ENCODE results near the gene NFIA.

The NFIA gene

DNA sequence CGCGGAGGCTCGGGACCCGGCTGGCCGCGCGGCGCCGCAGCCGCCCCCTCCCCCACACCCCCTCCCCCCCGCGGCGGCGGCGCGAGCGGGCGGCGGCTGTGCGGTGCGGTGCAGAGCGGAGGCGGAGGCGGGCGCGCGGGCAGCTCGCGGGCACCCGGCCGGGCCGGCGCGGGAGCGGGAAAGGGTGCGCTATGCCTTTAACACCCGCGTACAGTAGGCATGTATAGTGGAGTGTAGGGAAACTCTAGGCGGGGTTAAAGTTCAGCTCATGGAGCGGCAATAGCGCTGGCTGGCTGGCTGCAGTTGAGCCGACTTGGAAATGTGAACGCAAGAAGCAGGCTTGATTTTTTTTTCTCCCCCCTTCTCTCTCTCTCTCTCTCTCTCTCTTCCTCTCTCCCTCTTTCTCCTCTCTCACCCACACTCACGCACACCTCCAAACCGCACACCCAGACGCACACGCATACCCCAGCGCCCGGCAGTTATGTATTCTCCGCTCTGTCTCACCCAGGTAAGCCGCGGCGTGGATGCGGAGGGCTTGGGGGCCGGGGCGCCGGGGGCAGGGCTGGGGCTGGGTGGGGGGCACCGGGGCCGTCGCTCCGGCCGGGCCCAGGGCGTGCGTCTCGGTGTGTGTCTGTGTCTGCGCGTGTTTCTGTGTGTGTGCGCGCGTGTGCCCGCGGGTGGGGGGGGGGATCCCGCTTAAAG, at the start of gene NFIA:
Gene NFIA (plus strand): TSS at position 251 of the 702 bp plus-strand sequence.
- no peak for DNase-seq

DNA sequence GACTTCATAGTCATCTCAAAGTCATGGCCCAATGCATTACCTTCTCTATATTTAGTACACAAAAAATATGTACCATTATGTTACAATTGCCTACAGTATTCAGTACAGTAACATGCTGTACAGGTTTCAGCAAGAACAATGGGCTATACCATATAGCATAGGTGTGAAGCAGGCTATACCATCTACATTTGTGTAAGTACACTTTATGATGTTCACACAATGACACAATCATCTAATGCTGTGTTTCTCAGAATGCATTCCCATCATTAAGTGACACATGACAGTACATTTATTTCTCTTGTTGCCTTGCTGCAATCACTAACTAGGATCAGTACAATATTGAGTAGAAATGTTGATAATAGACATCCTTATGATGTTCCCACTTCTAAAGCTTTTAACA, 46.5 kb upstream of the NFIA start:
- DNase-seq: no peak

DNA sequence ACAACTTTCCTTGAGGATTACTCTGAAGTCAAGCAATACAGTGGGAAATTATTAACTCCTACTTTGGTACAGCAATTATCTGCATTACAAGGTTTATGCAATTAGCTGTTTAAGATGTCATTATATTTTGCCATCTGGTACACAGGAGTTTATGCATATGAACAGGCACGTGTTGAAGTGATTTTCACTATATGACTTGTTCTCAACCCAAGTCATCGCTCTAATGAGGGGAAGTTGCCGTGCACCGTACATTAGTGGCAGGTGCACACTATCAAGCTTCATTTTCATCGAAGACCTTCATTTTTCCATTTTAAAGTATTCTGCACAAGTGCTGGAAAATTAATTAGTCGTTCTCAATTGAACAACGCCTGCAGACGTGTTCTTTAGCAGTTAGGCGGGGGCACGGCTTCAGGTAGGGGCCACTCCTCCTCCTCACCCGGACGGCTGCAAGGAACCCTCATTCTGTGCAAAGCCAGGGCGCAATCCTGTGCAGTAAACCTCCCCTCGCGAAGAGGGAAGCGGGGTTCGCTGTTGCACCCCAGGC, 39.8 kb upstream of the NFIA start:
- DNase-seq: no peak

DNA sequence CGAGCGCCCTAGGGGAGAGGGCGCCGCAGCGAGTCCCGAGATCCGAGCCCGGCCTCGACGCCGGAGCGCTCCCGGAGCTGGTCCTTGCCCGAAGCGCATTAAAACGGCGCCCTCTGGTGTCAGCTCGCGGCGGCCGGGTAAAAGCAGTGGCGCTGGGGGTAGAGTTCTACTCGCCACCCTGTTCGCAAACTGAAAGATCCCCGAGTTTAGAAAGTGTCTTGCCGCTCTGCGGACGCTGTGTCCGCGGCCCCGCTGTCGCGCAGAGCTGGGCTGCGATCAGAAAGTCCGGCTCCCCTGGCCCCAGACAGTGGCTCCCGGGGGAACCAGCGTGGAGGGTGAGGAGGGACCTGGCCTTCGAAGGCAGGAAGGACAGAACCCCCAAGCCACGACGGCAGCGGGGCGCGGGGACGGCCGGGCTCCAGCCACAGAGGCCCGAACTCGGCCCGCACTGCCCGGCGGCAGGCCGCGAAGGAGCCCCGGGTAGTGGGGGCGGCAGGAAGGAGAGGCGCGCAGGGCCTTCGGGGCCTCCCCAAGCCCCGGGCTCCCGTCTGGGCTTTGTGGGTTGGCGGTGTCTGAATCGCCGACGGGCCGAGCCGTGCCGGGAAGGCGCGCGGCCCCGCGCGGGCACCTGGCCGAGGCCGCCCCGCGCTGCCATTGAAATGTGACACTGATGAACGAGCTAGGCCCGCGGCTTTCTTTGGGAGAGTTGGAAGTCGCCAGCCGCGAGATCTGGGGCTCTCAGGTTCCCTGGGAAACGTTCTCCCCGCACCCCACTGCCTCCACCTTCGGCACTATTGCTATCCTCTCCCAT, 39.1 kb upstream of the NFIA start:
- DNase-seq: peak; percentile 82

DNA sequence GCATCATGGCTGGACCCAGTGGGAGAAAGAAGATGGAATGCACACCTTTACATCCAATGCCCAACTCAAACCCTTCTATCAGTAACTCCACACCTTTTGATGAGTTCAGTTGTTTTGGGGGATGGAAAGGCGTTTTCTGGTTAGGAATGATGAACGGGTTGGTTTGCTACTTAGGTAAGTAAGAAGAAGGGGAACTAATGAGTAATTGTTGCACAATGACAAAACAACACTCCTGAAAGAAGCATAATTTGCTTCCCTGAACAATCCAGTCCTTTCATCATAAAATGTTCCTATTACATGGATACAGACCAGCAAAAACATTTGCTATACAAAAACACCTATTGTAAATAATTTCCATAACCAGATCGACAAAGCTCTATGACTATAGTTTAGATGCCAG, 35.9 kb upstream of the NFIA start:
- no peak for DNase-seq

DNA sequence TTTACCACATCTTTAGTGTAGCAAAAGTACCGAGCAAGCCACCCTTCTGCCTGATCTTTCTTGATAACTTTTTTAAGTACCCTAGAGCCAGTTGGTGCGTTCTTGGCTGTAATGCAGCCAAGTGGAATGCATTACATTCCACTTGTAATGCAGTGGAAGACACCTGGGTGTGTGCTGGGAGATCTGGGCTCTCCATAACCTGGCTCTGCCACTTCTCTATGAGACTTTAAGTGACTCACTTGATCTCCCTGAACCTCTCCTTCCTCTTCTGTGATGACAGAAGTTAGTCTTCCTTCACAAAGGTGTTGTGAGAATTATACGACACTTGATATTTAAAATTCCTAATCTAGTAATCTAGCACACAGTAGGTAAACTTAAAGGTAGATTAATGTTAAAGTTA, 35.3 kb upstream of the NFIA start:
- DNase-seq: no peak

DNA sequence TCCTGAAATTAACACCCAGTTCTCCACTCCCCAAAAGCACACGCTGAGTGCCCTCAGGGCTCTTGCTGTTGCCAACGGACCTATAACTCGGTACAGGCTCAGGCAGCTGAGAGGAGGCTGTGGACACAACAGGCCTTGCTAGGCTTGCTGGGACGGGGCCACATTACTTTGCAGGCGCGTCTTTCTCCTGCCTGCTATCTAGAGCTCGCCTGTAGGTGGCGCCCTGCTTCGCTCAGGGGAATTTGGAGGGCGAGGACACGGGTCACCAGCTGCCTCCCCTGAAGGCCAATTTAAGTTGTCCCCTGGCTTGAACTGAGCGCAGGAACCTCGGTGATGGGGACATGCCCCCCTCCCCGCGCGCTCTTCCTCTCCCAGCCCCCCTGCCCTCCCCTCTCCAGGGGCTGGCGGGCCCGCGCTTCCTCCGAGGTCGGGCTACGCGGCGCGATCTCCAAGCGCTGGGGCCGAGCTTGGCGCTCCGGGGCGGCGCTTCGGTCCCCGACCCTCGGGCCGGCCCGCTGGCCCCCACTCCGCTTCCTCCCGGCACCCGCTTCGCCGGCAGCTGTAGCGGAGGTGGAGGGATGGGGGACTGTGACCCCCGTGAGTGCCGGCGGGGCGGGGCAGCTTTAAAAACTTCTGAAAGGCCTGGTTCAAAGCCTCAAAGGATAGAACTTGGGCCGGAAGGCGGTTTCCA, 32.4 kb upstream of the NFIA start:
- DNase-seq: peak; percentile 90

DNA sequence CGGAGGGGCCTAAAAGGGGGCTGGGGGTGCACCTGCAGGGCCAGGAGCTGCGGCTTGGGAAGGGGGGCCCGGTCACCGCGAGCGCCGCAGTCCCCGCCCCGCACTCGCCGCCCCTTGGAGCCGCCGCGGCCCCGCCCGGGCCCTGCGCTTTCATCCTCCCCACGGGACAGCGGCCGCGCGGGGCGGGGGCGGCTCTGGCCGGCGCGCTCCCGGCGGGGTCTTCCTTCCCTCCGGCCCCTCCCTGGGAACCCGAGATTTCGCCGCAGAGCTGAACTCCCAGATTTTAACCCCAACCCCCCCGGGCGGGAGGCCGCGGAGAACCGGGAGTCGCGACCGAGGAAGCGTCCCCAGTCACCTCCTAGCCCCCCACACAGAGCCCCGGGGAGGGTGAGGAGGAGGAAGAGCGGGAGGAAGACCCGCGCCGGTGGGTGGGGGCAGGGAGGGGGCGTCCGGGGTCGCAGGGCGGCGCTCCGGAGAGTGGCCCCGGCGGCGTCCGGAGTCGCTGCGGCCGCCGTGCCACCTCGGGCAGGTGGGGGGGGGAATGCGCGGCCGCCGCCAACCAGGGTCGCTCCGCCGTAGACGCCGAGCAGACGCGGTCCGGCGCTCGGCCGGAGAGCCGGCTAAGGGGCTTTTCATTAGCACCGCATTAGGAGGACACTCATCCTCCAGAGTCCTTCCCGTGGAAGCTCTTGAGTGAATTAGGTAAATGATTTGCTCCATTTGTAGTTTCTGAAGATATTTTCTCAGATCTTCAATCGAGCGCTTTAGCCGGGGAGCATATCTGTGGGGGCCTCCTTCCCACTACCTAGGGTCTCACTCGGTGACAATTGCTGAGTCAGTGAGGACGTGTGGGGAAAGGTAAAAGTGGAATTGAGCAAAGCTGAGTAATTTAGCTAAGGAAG, 31.6 kb upstream of the NFIA start:
- DNase-seq: no peak

DNA sequence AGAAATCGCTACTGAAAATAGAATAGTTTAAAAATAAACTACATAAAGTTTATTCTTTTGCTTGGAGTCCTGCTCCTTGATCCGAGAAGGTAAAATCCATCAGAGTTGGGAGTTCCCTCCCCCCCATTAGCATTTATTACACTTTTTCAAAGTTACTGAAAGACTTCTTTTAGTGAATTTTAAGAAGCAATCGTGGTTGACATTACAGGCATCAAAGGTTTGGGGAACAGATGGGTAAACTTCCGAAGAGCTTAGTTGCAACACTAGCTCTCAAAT, 31.0 kb upstream of the NFIA start:
- DNase-seq: no peak

DNA sequence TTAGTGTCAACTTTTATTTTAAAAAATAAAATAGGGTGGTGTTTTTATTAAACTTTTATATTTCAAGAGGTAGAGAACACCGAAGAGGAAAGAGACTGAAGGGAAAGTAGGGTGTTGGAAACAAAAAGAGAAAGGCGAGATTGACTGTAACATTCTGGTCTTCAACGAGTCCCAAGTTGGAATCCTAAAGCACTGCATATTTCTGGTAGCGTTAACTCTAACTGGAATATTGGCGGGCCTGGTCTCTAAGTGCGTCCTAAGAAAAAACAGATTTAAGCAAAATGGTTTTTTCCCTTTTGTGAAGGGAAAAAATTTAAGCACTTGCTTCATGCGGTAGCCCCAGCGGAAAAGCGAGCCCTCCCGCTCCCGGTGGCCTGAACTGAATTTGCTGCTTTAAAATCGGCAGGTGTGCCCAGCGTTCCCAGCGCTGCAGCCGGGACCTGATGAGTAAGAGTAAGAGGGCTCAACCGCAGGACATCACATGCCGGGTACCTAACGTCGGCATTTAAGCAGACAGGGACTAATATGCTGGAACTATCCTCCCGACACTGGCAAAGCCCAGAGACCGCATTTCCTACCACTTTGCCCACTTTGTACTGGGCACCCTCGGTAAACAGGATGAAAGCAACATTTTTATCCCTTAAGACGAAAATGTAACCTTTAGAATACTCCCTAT, 30.5 kb upstream of the NFIA start:
- no peak for DNase-seq

DNA sequence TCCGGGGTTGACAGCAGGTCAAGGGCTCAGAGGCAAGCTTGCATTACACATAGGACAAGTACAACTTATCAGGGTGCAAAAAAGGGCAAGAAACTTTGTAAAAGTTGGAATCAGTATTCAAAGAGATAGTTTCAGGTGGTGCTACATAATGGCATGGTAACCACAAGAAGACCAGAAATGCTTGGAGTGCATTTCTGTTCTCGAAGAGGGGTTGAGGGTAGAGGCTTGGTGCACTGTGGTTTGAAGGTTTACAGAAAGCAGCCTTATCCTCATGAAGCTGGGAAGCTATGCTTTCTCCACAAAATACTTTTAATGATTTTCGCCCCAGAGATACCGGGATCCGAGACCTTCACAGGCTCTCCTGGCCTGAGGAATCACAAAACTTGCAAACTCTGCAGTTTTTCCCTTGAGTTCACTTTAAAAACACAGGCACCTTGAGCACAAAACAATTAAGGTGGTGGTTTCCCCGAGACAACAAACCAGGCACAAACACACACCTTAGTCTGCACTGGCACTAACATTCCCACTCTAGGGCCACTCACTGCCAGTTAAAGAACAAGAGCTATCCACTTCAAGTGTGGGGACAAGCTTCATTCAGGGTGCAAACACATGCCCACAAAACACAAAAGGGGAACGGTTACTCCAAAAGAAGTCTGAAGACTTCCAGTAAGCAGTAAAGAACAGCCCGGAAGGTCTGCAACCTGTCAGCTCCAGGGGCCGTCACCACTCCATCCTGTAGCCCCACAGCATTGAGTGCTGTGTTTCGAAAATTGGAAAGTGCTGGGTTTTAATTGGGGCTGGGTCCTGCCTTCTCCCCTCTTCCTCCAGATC, 29.8 kb upstream of the NFIA start:
- DNase-seq: no peak

DNA sequence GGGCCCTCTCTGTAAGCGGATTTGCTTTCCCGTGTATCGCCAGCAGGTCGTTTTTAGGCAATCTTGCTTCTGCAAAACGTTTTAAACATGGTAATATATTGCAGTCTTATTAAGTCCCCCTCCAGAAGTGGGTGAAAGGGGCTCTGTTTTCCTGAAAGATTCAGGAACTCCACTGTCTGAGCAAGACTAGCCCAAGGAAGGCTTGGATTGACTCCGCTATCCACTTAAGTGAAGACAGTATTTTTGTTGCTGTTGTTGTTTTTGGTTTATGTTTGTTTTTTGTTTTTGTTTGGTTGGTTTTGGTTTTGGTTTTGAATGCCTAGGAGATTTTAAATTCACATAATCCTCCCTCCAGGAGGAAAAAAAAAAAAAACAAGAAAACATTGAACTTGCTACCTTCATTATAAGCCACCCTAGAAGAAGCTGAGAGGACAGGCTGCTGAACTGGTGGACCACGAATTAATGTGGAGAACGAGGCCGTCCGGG, 29.1 kb upstream of the NFIA start:
- no peak for DNase-seq

DNA sequence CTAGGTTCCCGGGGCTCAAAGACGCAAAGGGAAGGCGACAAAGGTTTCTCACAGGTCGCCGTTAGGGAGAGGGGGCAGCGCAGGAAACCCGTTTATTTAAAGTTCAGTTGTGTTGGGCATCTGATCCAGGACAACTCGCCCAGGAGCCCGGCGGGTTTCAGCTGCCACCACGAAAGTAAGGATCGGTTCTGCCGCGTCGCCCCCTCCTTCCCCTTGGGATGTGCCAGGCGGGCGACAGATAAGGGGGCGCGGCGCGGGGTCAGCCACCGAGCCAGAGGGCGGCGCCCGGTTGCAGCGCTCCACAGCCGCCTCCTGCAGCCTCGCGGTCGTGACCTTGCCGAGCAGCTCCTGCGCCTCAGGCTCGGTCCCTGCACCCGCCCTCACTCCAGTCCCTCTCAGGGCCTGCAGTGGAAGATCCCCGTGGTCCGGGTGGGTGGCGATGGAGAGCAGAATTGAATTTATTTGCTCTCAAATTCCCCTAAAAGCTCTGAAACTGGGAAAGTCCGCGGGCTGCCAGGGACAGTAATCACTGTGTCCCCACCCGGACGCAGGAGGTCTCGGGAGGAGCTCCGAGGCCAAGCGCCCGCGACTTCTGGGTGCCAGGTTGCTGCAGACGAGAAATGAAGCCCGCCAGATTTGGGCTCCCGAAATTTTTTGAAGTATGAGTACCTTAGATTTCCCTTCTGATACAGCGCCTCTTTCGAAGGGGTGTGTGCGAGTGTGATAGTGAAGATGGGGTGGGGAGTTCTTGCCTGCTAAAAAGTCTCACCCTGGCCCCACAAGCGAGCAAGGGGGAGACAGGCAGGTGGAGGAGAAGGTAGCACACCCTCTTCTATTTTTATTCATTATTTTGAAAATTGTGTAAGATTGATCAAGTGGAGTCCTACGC, 28.4 kb upstream of the NFIA start:
- DNase-seq: no peak

DNA sequence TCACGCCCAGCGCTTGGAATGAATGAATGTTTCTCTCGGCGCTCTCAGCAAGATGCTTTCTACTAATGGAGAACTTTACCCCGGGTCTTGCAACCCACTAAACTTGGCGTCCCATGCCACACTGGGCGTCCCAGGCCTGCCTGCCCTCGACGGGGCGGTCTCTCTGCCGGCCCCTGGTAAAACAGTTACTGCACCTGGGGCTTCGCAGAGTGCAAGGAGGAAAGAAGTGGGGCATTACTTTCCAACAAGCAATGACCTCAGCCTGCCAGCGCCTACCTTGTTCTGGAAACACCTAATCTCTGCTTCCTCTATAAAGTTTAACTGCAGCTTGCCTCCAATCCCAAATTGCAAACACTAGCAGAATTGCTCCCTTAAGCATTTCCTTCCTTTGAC, 27.8 kb upstream of the NFIA start:
- DNase-seq: no peak

DNA sequence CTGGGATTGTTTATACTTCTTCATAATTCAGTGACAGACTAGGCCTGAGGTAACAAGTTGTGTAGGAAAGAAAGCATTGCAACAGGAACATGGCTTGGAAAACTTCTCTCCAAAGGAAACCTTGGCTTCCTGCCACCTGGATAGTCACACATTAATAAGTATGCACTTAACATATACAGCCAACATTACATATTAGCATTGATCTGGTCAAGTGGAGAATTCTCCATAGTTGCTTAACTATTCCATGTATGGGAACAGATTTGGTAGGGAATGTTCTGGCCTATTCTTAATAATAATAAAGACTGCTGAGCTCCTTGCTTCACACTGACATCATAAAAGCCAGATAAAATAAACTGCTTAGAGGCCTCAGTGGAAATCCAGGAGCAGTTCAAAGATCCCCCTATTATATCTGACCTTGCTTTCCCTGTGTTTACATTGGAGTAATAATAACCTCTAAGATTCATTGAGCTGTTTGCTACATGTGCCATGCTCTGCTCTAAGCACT, 27.2 kb upstream of the NFIA start:
- DNase-seq: no peak

DNA sequence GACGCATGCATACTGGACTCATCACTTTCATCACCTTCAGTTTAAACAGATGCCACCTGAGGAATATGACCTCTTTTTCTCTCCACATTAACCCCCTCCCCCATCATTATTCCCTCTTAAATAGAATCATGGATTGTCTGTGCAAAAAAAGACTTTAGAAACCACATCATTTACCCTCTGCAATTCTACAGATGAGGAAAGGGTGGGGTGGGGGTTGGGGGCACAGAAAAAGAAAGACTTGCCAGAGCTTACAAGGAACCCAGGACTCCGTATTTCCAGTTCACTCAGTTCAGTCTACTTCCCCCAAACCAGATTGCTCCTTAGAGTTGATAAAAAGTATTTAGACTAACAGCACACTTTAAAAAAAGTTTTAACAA, 26.2 kb upstream of the NFIA start:
- no peak for DNase-seq

DNA sequence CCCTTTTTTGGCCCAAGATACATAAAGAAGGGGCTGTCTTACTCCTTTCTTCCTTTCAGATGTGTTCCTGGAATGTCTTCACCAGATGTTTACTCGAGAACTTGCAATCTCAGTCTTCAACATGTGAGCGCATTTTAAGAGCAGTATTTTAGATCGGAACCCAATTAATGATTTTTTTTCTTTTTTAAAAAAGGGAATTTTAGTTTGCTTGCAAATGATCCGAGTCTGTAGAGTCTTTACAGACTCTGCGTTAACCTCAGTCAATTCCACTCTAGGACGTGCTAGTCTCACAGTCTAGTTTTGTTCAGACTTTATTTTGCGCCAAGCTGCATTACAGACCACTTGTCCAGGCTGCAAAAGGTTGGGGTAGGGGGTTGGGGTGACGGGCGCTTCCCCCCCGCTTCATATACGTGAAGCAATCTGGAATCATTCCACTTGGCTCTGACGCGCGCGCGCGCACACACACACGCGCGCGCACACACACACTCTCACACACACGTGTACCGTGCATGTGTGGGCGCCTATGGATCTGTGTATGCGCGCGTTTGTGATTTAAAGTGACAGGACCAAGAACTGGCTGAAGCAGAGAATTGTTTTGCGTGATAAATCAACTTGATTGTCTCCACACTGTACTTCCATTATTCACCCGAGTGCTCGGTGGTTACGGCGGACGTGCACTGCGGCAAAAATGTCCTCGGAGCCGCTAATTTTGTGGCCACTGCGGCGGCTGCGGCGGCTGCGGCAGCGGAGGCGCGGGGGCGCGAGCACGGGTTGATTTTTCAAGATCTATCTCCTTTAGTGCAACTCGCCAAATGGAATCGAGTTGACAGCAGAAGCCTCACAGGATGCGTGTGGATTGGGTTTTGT, 25.6 kb upstream of the NFIA start:
- DNase-seq: no peak

DNA sequence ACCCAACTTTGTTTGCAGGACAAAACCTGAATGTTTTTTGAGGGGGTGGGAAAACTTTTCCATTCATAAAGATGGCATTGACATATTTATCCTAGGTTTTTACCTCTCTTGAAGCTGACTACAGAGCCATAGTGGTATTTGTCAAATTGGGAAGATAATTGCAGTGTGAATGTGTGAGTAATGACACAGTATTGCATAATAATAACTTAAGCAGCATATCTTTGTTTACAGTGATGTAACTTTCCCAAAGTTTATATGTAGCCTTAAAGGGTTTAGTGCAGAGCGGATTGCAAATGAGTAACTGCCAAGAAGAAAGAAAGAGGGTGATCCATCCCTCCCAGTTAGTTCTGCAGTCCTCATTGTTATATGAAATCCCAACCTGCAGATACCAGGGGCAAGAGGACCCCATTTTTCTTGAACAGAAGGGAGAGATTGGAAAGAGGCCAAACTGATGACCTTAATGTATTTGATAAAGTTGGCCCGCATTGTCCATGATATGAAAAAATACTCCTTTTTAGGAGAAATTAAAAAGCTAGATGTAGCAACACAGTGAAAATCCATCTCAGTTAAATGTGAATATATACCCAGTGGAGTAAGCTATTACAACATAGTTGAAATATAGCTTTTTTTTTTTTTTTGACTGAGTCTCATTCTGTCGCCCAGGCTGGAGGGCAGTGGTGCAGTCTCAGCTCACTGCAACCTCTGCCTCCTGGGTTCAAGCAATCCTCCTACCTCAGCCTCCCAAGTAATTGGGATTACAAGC, 23.7 kb upstream of the NFIA start:
- no peak for DNase-seq

Measured in activated gamma-delta T cell treated with Interleukin-2 at 50 U/mL for 16 hours (primary cell).